NCI-H345 treated with DMSO at 0.1 percent for 48 hours (cell line): ENCODE results near the gene ARHGAP6.

ENCODE experiments used
- DNase-seq: peaks from one replicate; lab custom pipeline; 2025; ENCODE audit not compliant: unreplicated experiment; lab: John Stamatoyannopoulos, UW

ARHGAP6 gene

GRCh38 chrX:11665168-11666111 is at the start of gene ARHGAP6:
ARHGAP6 (minus strand) TSS chrX:11665920; CDS start chrX:11664828, 1,092 bp downstream.
- DNase-seq = no peak

- no peak for DNase-seq
Measured at GRCh38 chrX:11704725-11705495, 39.2 kb upstream of the ARHGAP6 start.

- no peak for DNase-seq
Measured at GRCh38 chrX:11703855-11704254, 38.1 kb upstream of the ARHGAP6 start.

GRCh38 chrX:11702965-11703631 is 37.4 kb upstream of the ARHGAP6 start:
- no peak for DNase-seq

- DNase-seq = no peak
Measured at GRCh38 chrX:11702420-11702819, 36.7 kb upstream of the ARHGAP6 start.

GRCh38 chrX:11698702-11699101 is 33.0 kb upstream of the ARHGAP6 start:
- DNase-seq = no peak

- no peak for DNase-seq
Measured at GRCh38 chrX:11688201-11688600, 22.5 kb upstream of the ARHGAP6 start.

- DNase-seq = no peak
Measured at GRCh38 chrX:11687157-11687556, 21.4 kb upstream of the ARHGAP6 start.

- DNase-seq = no peak
Measured at GRCh38 chrX:11683057-11683456, 17.3 kb upstream of the ARHGAP6 start.

- peak; percentile 9 for DNase-seq
Measured at GRCh38 chrX:11678158-11678557, 12.4 kb upstream of the ARHGAP6 start.

GRCh38 chrX:11672213-11672612 is 6.5 kb upstream of the ARHGAP6 start:
- DNase-seq = no peak

GRCh38 chrX:11670316-11670715 is 4.6 kb upstream of the ARHGAP6 start:
- DNase-seq = no peak

- DNase-seq = peak; percentile 51
Measured at GRCh38 chrX:11666952-11667685, 1.4 kb upstream of the ARHGAP6 start.

GRCh38 chrX:11666164-11666563 is 444 bp upstream of the ARHGAP6 start:
- DNase-seq = no peak

- DNase-seq = no peak
Measured at GRCh38 chrX:11664211-11665167, 1.2 kb downstream of the ARHGAP6 start.

GRCh38 chrX:11663875-11664210 is 1.9 kb downstream of the ARHGAP6 start:
- DNase-seq = no peak

- DNase-seq = no peak
Measured at GRCh38 chrX:11655282-11656015, 10.3 kb downstream of the ARHGAP6 start.

- no peak for DNase-seq
Measured at GRCh38 chrX:11648705-11649519, 16.8 kb downstream of the ARHGAP6 start.
